Hypothalamus (tissue), 51 donors: ENCODE measurements around the gene BLZF1.
"Not testable (repeated sequence)": the region's sequence is repeated elsewhere in the genome, so short reads cannot be mapped to it uniquely, and the experiment has no call there.

Experiments used
- DNase-seq, 51 donors: peaks; one replicate each; lab custom pipeline; 2025; lab: John Stamatoyannopoulos, UW

Gene BLZF1

GRCh38 chr1:169348383-169349036 is 19.5 kb upstream of the BLZF1 start:
- DNase-seq: peak in 4 of 51 donors; percentile 3 to 41 (median 6)

DNA sequence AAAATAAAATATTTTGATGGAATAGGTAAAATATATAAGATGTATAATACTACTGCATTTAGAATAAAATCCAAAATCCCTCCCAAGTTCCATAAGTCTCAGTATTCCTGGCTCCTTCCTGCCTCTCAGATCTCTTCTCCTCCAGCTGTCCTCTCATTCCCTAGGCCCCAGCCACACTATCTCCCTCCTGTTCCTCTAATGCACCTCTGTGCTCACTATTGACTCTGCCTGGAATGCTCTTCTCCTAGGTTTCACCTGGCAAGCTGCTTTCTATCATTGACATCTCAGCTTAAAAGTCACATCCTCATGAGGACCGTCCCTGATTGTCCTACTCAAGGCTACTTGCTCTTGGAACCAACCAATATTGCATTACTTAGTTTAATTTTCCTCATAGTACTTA is 7.6 kb upstream of the BLZF1 start:
- no peak for DNase-seq

DNA sequence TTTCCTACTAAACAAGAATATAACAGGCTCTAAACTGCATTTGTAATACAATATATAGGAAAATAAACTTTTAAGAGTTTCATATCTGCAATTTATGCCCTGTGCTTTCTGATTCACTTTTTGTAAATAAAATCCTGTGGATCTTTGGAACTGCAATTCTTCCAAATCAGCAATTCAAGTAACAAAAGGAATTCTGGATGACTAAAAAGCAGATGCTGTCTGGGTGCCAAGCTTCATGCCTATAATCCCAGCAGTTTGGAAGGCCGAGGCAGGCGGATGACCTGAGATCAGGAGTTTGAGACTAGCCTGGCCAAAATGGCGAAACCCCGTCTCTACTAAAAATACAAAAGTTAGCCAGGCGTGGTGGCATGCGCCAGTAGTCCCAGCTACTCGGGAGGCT is 6.7 kb upstream of the BLZF1 start:
- peak in 2 of 51 donors; percentile 2 for DNase-seq

- no peak for DNase-seq
Observed at GRCh38 chr1:169363046-169363730, 4.8 kb upstream of the BLZF1 start.

GRCh38 chr1:169364948-169365347 is 3.0 kb upstream of the BLZF1 start:
- DNase-seq: no peak

GRCh38 chr1:169367096-169367685 is 804 bp upstream of the BLZF1 start:
- DNase-seq: peak in 1 of 51 donors; percentile 3

DNA sequence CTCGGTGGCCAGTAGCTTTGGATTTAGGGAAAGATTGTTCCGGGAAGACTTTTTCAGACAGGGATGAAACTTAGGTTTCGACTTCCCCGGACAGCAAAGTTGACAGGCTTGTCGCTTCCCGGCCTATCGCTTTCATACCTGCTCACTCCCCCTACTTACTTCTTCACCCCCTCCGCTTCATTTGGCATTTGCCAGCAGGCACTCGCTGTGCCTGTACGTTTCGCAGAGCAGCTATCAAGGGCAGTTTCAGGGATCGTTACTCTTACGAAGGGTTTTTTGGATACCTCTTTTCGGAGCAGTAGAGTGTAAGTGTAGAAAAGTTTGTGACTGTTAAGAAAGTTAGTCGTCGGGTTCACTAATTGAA is 393 bp downstream of the BLZF1 start:
- peak in 4 of 51 donors; percentile 5 to 51 (median 18) for DNase-seq

- no peak for DNase-seq
Observed at GRCh38 chr1:169371404-169371803, 3.4 kb downstream of the BLZF1 start.

GRCh38 chr1:169381162-169381561 is 13.2 kb downstream of the BLZF1 start:
- DNase-seq: no peak

GRCh38 chr1:169383449-169383848 is 15.5 kb downstream of the BLZF1 start:
- DNase-seq: no peak

GRCh38 chr1:169387399-169387798 is 19.4 kb downstream of the BLZF1 start:
- no peak for DNase-seq

DNA sequence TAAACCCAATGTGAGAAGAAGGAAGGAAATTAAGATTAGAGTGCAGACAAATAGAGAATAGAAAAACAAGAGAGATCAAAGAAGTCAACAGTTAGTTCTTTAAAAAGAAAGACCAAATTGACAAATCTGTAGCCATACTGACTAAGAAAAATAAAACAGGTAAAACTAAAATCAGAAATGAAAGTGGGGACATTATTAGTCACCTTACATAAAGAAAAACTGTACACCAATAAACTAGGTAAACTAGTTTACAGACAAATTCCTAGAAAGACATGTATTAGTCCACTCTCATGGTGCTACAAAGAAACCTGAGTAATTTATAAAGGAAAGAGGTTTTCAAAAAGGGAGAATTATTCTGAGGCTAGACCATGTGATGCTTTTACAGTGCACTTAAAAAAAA is 22.3 kb downstream of the BLZF1 start:
- no peak for DNase-seq

DNA sequence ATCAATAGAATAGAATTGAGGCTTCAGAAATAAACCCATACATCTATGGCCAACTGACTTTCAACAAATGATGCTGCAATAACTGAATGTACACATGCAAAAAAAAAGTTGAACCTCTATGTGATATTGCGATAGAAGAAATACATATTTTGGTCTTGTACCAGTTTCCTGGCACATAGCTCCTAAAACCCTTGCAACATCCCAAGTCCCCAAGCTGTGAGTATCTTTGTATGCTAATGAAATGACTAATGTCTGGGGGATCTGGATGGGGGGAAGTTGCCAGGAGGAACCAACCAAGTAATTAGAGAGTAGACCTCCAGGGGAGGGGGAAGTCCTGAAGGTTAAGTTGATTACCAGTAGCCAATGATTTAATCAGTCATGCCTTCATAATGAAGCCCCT is 24.4 kb downstream of the BLZF1 start:
- no peak for DNase-seq

- no peak for DNase-seq
Observed at GRCh38 chr1:169395955-169396354, 28.0 kb downstream of the BLZF1 start.

DNA sequence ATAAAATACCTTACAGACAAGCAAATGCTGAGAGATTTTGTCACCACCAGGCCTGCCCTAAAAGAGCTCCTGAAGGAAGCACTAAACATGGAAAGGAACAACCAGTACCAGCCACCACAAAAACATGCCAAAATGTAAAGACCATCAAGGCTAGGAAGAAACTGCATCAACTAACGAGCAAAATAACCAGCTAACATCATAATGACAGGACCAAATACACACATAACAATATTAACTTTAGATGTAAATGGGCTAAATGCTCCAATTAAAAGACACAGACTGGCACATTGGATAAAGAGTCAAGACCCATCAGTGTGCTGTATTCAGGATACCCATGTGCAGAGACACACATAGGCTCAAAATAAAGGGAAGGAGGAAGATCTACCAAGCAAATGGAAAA is 34.6 kb downstream of the BLZF1 start:
- not testable (repeated sequence) for DNase-seq

DNA sequence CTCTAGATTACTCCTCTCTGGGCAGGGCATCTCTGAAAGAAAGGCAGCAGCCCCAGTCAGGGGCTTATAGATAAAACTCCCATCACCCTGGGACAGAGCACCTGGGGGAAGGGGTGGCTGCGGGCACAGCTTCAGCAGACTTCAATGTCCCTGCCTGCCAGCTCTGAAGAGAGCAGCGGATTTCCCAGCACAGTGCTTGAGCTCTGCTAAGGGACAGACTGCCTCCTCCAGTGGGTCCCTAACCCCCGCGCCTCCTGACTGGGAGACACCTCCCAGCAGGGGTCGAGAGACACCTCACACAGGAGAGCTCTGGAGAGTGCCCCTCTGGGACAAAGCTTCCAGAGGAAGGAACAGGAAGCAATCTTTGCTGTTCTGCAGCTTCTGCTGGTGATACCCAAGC is 40.3 kb downstream of the BLZF1 start:
- not testable (repeated sequence) for DNase-seq

DNA sequence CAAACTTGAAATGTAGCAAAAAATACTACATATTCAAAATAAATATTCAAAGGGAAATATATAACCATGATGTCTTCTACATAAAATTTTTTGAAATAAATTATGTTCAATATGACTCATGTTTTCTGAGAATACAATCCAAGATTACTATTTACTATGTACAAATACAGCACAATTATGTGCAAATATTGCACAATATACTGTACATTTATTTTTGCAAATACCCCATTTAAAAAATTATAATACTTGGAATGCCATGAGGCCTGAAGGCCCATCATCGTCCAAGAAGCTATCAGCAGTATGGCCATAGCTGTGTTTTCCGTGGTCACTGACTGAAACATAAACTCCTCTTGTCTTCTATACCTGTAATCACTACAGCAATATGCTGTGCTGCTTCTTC is 47.0 kb downstream of the BLZF1 start:
- no peak for DNase-seq

GRCh38 chr1:169421309-169421708 is 53.3 kb downstream of the BLZF1 start:
- DNase-seq: no peak

GRCh38 chr1:169426174-169426705 is 58.2 kb downstream of the BLZF1 start:
- DNase-seq: peak in 2 of 51 donors; percentile 0 to 27

DNA sequence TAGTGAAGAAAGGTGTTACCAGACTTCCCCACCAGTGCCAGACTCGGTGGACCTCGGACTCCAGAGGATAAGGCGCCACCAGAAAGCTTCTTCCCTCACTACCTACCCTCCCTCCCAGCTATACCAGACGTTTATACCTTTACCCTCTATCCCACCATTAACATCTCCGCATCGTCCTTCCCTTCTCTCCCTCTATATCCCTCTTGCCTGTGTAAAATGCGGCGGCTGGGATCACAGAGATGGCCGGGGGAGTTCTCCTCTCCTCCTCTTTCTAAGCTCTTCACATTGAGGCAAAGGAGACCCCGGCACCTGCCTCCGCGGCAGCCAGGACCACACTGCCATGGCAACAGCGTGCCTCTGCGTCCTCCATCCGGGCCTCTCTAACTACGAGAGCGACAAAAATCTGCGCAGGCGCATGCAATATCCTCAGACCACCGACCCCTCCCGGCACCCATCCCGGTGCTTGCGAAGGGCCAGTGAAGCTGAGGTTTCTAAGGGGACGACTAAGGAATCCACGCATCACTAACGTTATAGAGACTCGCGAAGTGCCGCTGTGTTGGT is 59.2 kb downstream of the BLZF1 start, which contains the start of gene CCDC181:
CCDC181 (minus strand) TSS at position 394 of the 561 bp plus-strand sequence. CDS start 2,547 bp downstream, outside the sequence.
- peak; percentile 8 to 89 (median 71) for DNase-seq
